Measurements from ENCODE around the gene CCL25. TPM values are rescaled to one million over a fixed set of nuclear protein-coding genes. Genes with fewer than 3 reads are reported as not detected.

CCL25 gene
- total RNA-seq, 1 experiment from 2014 or later: not detected

- CTCF ChIA-PET: interaction anchor here (0.6 to 0.7 kb wide), 2 partner anchors 16 to 258 kb away, joined by 3 read pairs; no protein-coding TSS in a partner anchor
These were observed 1.6 kb downstream of the CCL25 start for GRCh38 chr19:8054169-8054568.

DNA sequence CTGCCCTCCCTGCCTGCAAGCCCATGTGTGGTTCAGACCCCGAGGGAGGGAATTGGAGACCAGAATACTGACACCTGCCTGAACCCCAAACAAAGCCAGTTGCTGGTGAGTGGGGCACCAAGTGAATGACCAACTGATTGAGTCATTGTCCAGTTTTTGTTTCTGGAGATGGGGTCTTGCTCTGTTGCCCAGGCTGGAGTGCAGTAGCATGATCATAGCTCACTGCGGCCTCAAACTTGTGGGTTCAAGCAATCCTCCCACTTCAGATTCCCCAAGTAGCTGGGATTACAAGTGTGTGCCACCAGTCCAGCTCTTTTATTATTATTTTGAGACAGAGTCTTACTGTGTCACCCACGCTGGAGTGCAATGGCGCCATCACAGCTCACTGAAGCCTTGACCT is 4.0 kb downstream of the CCL25 start:
- H3K27ac Mint-ChIP-seq (ENCODE audit: low read depth, unreplicated experiment): no peak overlapping the region
- H3K9me3 Mint-ChIP-seq (ENCODE audit: unreplicated experiment): no peaks in the 10 kb centered on the region
- no peak overlapping the region for H3K4me3 Mint-ChIP-seq (ENCODE audit: unreplicated experiment)
- ChIA-PET POLR2A (no interaction called here), CTCF (interaction anchor here (1.0 kb wide), 1 partner anchor 11 kb away, joined by 3 read pairs; no protein-coding TSS in a partner anchor)
- TF ChIP-seq, protein P1, sequence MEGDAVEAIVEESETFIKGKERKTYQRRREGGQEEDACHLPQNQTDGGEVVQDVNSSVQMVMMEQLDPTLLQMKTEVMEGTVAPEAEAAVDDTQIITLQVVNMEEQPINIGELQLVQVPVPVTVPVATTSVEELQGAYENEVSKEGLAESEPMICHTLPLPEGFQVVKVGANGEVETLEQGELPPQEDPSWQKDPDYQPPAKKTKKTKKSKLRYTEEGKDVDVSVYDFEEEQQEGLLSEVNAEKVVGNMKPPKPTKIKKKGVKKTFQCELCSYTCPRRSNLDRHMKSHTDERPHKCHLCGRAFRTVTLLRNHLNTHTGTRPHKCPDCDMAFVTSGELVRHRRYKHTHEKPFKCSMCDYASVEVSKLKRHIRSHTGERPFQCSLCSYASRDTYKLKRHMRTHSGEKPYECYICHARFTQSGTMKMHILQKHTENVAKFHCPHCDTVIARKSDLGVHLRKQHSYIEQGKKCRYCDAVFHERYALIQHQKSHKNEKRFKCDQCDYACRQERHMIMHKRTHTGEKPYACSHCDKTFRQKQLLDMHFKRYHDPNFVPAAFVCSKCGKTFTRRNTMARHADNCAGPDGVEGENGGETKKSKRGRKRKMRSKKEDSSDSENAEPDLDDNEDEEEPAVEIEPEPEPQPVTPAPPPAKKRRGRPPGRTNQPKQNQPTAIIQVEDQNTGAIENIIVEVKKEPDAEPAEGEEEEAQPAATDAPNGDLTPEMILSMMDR (IDR thresholded peaks at IDR 0.05; ENCODE audit: unreplicated experiment): no peak
- no TSS peak for BruUV-seq (replicated peaks)
- no peaks in the 10 kb centered on the region for H3K4me1 Mint-ChIP-seq (ENCODE audit: insufficient read depth, unreplicated experiment)
- no peaks in the 10 kb centered on the region for H3K36me3 Mint-ChIP-seq (ENCODE audit: insufficient read depth, unreplicated experiment)
- intact Hi-C loops (cut with micrococcal nuclease): no loop called here
- DNase-seq (ENCODE audit: unreplicated experiment): no peak
- no peaks in the 10 kb centered on the region for H3K27me3 Mint-ChIP-seq (ENCODE audit: insufficient read depth, unreplicated experiment)

More at GRCh38 chr19:8054169-8054568, 1.6 kb downstream of the CCL25 start:
- no peak for DNase-seq (ENCODE audit: unreplicated experiment)
- no peak overlapping the region for H3K27ac Mint-ChIP-seq (ENCODE audit: low read depth, unreplicated experiment)
- TF ChIP-seq, protein P1 (IDR thresholded peaks at IDR 0.05; ENCODE audit: unreplicated experiment): no peak
- no peaks in the 10 kb centered on the region for H3K4me1 Mint-ChIP-seq (ENCODE audit: insufficient read depth, unreplicated experiment)
- H3K36me3 Mint-ChIP-seq (ENCODE audit: insufficient read depth, unreplicated experiment): no peaks in the 10 kb centered on the region
- no peaks in the 10 kb centered on the region for H3K9me3 Mint-ChIP-seq (ENCODE audit: unreplicated experiment)
- H3K4me3 Mint-ChIP-seq (ENCODE audit: unreplicated experiment): no peak overlapping the region
- intact Hi-C loops (cut with micrococcal nuclease): no loop called here
- POLR2A ChIA-PET: interaction anchor here (0.6 kb wide), 1 partner anchor 1569 kb away, joined by 3 read pairs; no protein-coding TSS in a partner anchor
- H3K27me3 Mint-ChIP-seq (ENCODE audit: insufficient read depth, unreplicated experiment): no peaks in the 10 kb centered on the region
- no TSS peak for BruUV-seq (replicated peaks)

- no peaks in the 10 kb centered on the region for H3K36me3 Mint-ChIP-seq (ENCODE audit: insufficient read depth, unreplicated experiment)
- H3K4me1 Mint-ChIP-seq (ENCODE audit: insufficient read depth, unreplicated experiment): no peaks in the 10 kb centered on the region
- no peak for DNase-seq (ENCODE audit: unreplicated experiment)
- ChIA-PET CTCF (interaction anchor here (0.6 to 1.0 kb wide), 3 partner anchors 10 to 257 kb away, joined by 3 read pairs; no protein-coding TSS in a partner anchor), POLR2A (interaction anchor here (0.9 kb wide), 1 partner anchor 113 kb away, joined by 3 read pairs; no protein-coding TSS in a partner anchor)
- H3K27me3 Mint-ChIP-seq (ENCODE audit: insufficient read depth, unreplicated experiment): no peaks in the 10 kb centered on the region
- BruUV-seq (replicated peaks): no TSS peak
- no peaks in the 10 kb centered on the region for H3K9me3 Mint-ChIP-seq (ENCODE audit: unreplicated experiment)
- intact Hi-C loops (cut with micrococcal nuclease): no loop called here
- H3K27ac Mint-ChIP-seq (ENCODE audit: low read depth, unreplicated experiment): no peak overlapping the region
- TF ChIP-seq, protein P1 (IDR thresholded peaks at IDR 0.05; ENCODE audit: unreplicated experiment): no peak
- H3K4me3 Mint-ChIP-seq (ENCODE audit: unreplicated experiment): no peak overlapping the region
These were observed 5.1 kb downstream of the CCL25 start for GRCh38 chr19:8057545-8058270.

- H3K27ac Mint-ChIP-seq (ENCODE audit: low read depth, unreplicated experiment): no peak overlapping the region
- POLR2A ChIA-PET: no interaction called here
- TF ChIP-seq, protein P1 (IDR thresholded peaks at IDR 0.05; ENCODE audit: unreplicated experiment): no peak
These were observed 12.6 kb downstream of the CCL25 start for GRCh38 chr19:8064911-8065874.

More at GRCh38 chr19:8064911-8065874, 12.6 kb downstream of the CCL25 start:
- Mint-ChIP-seq H3K4me1 (ENCODE audit: insufficient read depth, unreplicated experiment) (no peaks in the 10 kb centered on the region), H3K4me3 (ENCODE audit: unreplicated experiment) (no peak overlapping the region), H3K27me3 (ENCODE audit: insufficient read depth, unreplicated experiment) (no peaks in the 10 kb centered on the region), H3K36me3 (ENCODE audit: insufficient read depth, unreplicated experiment) (no peaks in the 10 kb centered on the region), H3K9me3 (ENCODE audit: unreplicated experiment) (no peaks in the 10 kb centered on the region)
- BruUV-seq (replicated peaks): no TSS peak
- intact Hi-C loops (cut with micrococcal nuclease): no loop called here
- DNase-seq (ENCODE audit: unreplicated experiment): no peak
- CTCF ChIA-PET: no interaction called here
